ENCODE results near the gene TEK.

DNA sequence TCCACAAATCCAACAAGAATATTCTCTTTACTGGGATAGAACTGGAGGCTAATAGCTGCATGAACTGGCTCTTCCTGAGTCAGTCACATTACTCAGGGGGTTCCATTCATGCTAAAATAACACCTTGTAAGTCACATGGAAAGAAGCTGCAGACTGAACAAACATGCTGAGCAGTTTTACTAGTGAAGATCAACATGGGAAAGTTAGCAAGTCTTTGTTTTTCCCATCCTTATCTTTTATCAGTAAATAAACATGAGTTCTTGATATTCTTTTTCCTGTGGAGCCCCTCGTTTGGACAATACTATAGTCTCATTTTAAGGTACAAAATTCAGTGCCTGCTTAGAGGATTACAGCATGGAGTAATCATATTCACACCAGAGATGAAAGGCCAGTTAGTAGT is 43.7 kb upstream of the TEK start:
- no peak for TF ChIP-seq POLR2A (IDR thresholded peaks at IDR 0.05)
- TF ChIP-seq, protein P1, sequence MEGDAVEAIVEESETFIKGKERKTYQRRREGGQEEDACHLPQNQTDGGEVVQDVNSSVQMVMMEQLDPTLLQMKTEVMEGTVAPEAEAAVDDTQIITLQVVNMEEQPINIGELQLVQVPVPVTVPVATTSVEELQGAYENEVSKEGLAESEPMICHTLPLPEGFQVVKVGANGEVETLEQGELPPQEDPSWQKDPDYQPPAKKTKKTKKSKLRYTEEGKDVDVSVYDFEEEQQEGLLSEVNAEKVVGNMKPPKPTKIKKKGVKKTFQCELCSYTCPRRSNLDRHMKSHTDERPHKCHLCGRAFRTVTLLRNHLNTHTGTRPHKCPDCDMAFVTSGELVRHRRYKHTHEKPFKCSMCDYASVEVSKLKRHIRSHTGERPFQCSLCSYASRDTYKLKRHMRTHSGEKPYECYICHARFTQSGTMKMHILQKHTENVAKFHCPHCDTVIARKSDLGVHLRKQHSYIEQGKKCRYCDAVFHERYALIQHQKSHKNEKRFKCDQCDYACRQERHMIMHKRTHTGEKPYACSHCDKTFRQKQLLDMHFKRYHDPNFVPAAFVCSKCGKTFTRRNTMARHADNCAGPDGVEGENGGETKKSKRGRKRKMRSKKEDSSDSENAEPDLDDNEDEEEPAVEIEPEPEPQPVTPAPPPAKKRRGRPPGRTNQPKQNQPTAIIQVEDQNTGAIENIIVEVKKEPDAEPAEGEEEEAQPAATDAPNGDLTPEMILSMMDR (IDR thresholded peaks at IDR 0.05): no peak

All from esophagus squamous epithelium (tissue), 4 donors.